OCI-LY7 (cell line): ENCODE measurements around the gene MYH7.

Experiments used
- EZH2phosphoT487 ChIP-seq: fragments of 200-600 bp; sonication (generic); IDR thresholded peaks from 2 replicates; pipeline ENCODE4 v1.6.1; 2018; ENCODE audit warnings: low read depth, borderline replicate concordance, mild to moderate bottlenecking, mixed run types, antibody characterized with exemption, low read length, moderate library complexity, mixed read lengths
- TF ChIP-seq, protein P1 (sequence below): fragments of 200-600 bp; sonication (generic); conservative IDR thresholded peaks from 2 replicates; pipeline ENCODE4 v1.5.1; 2014; ENCODE audit warnings: mild to moderate bottlenecking, antibody characterized with exemption, low read length, moderate library complexity, mixed read lengths

DNA sequence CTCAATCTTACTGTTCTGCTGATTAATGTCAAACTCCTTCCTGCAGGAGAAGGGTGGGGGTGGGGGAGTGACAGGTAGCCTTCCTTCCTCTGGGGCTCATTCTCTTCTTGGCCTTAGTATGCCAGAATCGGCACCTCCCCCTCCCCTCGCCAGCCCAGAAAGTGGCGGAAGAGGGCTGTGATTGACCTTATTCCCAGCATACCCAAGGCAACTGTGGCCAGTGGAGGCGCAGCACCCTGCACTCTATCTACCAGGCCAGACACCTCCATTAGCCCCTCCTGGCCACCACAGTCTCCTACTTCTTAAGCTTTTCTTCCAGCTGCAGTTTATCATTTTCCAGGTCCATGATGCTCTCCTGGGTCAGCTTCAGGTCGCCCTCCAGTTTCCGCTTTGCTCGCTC is 42.8 kb downstream of the MYH7 start:
- TF ChIP-seq, protein P1, sequence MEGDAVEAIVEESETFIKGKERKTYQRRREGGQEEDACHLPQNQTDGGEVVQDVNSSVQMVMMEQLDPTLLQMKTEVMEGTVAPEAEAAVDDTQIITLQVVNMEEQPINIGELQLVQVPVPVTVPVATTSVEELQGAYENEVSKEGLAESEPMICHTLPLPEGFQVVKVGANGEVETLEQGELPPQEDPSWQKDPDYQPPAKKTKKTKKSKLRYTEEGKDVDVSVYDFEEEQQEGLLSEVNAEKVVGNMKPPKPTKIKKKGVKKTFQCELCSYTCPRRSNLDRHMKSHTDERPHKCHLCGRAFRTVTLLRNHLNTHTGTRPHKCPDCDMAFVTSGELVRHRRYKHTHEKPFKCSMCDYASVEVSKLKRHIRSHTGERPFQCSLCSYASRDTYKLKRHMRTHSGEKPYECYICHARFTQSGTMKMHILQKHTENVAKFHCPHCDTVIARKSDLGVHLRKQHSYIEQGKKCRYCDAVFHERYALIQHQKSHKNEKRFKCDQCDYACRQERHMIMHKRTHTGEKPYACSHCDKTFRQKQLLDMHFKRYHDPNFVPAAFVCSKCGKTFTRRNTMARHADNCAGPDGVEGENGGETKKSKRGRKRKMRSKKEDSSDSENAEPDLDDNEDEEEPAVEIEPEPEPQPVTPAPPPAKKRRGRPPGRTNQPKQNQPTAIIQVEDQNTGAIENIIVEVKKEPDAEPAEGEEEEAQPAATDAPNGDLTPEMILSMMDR, result no peak
- no peak for TF ChIP-seq EZH2phosphoT487
